H1 (cell line): ENCODE data around the gene SRSF1. TPM values are rescaled to one million over a fixed set of nuclear protein-coding genes. Genes with fewer than 3 reads are reported as not detected.
A peak's percentile ranks its signal among the peaks of the same experiment; 100 is the strongest.

ENCODE experiments used
- CTCF ChIA-PET: fragments of 300-600 bp; sonication (Branson Sonifier 250); formaldehyde crosslinking; loops from one replicate; lab custom pipeline; 2021; ENCODE audit not compliant: partially characterized antibody; lab: Charles Lee
- POLR2A ChIA-PET: fragments of 300-600 bp; sonication (Branson Sonifier 250); formaldehyde crosslinking; loops from one replicate; lab custom pipeline; 2021; ENCODE audit warnings: inconsistent platforms; ENCODE audit not compliant: partially characterized antibody; lab: Charles Lee
- DNase-seq, 2 experiments: peaks; one replicate each; pipeline versions ENCODE4 v3.0.0 to v3.0.0-alpha.2; 2010 to 2022; ENCODE audit warnings: low spot score in 2 of 2, low read depth in 1 of 2, mixed read lengths in 1 of 2
- FAIRE-seq: peaks from 2 replicates; lab custom pipeline; 2011; peaks lifted over from hg19 to GRCh38; lab: Jason Lieb, UNC
- H2AFZ ChIP-seq: 2 replicates; pipeline ENCODE4 v1.8.1; 2012; ENCODE audit warnings: low read length, inconsistent platforms
- H2AK5ac ChIP-seq: 2 replicates; pipeline ENCODE4 v1.6.1; 2013; ENCODE audit warnings: low read depth, low read length
- H2BK120ac ChIP-seq: replicated peaks from 2 replicates; pipeline ENCODE3; 2013; ENCODE audit warnings: low read depth, low read length, inconsistent platforms
- H2BK12ac ChIP-seq: 2 replicates; pipeline ENCODE4 v1.6.1; 2013; ENCODE audit warnings: low read depth, low read length
- H2BK15ac ChIP-seq: 2 replicates; pipeline ENCODE4 v1.6.1; 2013; ENCODE audit warnings: low read length
- H2BK20ac ChIP-seq: 2 replicates; pipeline ENCODE4 v1.6.1; 2013; ENCODE audit warnings: low read length
- H2BK5ac ChIP-seq: 2 replicates; pipeline ENCODE4 v1.6.1; 2013; ENCODE audit warnings: low read depth, low read length
- H3K14ac ChIP-seq: 2 replicates; pipeline ENCODE4 v1.6.1; 2013; ENCODE audit warnings: inconsistent platforms; ENCODE audit not compliant: insufficient read length
- H3K18ac ChIP-seq: 2 replicates; pipeline ENCODE4 v1.6.1; 2013; ENCODE audit warnings: low read length; ENCODE audit errors: extremely low read depth
- H3K23ac ChIP-seq: 2 replicates; pipeline ENCODE4 v1.6.1; 2013; ENCODE audit warnings: inconsistent platforms; ENCODE audit not compliant: insufficient read length
- H3K23me2 ChIP-seq: 2 replicates; pipeline ENCODE4 v1.6.1; 2013; ENCODE audit warnings: low read depth, low read length
- H3K27ac ChIP-seq: 2 replicates; pipeline ENCODE4 v1.6.1; 2011; ENCODE audit warnings: low read depth, low read length, inconsistent platforms
- H3K27me3 ChIP-seq, 4 experiments: replicated peaks in 1 of 4; 1 replicate in 1 of 4; 2 replicates in 3 of 4; pipeline versions ENCODE4 v1.6.1 to v1.8.1; 2011 to 2013; ENCODE audit warnings: low read length in 3 of 4, mild to moderate bottlenecking in 3 of 4, inconsistent platforms in 2 of 4, mixed read lengths in 2 of 4, moderate library complexity in 1 of 4; ENCODE audit not compliant: control insufficient read depth in 3 of 4, insufficient read depth in 3 of 4; ENCODE audit errors: extremely low read depth in 1 of 4
- H3K36me3 ChIP-seq, 4 experiments: 2 replicates each; pipeline versions ENCODE4 v1.6.1 to v1.8.1; 2011 to 2013; ENCODE audit warnings: mild to moderate bottlenecking in 4 of 4, low read length in 3 of 4, moderate library complexity in 2 of 4, control low read depth in 1 of 4, inconsistent platforms in 1 of 4; ENCODE audit not compliant: insufficient read depth in 4 of 4, control insufficient read depth in 2 of 4
- H3K4ac ChIP-seq: replicated peaks from 2 replicates; pipeline ENCODE3; 2013; ENCODE audit warnings: low read length, low read depth, mixed read lengths, inconsistent platforms; ENCODE audit not compliant: insufficient read length
- H3K4me1 ChIP-seq, 4 experiments: replicated peaks in 1 of 4; 1 replicate in 1 of 4; 2 replicates in 3 of 4; pipeline versions ENCODE4 v1.6.1 to v1.8.1; 2011 to 2013; ENCODE audit warnings: low read length in 3 of 4, inconsistent platforms in 2 of 4, mixed read lengths in 1 of 4; ENCODE audit not compliant: insufficient read depth in 4 of 4, control insufficient read depth in 3 of 4
- H3K4me2 ChIP-seq, 2 experiments: 2 replicates each; pipeline versions ENCODE4 v1.6.1 to v1.8.1; 2011 to 2013; ENCODE audit warnings: low read depth in 2 of 2, low read length in 2 of 2, control low read depth in 1 of 2, inconsistent platforms in 1 of 2, mild to moderate bottlenecking in 1 of 2; ENCODE audit not compliant: insufficient read depth in 1 of 2
- H3K4me3 ChIP-seq, 4 experiments: fragments of 200-600, 300-600 bp in 1 of 4; sonication (generic), shearing (Covaris generic), sonication (Bioruptor Twin) in 1 of 4; 2 replicates each; pipeline versions ENCODE4 v1.5.1 to v1.8.1; 2011 to 2016; ENCODE audit warnings: low read length in 4 of 4, low read depth in 3 of 4, control low read depth in 2 of 4, inconsistent platforms in 2 of 4, mild to moderate bottlenecking in 2 of 4, mixed read lengths in 1 of 4, moderate library complexity in 1 of 4; ENCODE audit not compliant: insufficient read depth in 2 of 4; ENCODE audit errors: extremely low read depth in 1 of 4
- H3K56ac ChIP-seq: replicated peaks from 2 replicates; pipeline ENCODE3; 2013; ENCODE audit warnings: low read depth, mild to moderate bottlenecking, mixed read lengths, low read length, inconsistent platforms; ENCODE audit not compliant: insufficient read length
- H3K79me1 ChIP-seq: 2 replicates; pipeline ENCODE4 v1.6.1; 2013; ENCODE audit warnings: low read depth, low read length, control low read depth
- H3K79me2 ChIP-seq, 2 experiments: 2 replicates each; pipeline versions ENCODE4 v1.6.1 to v1.8.1; 2012 to 2013; ENCODE audit warnings: low read length in 2 of 2, mild to moderate bottlenecking in 2 of 2, inconsistent platforms in 1 of 2; ENCODE audit not compliant: insufficient read depth in 2 of 2, control insufficient read depth in 1 of 2
- H3K9ac ChIP-seq, 4 experiments: replicated peaks in 1 of 4; 1 replicate in 1 of 4; 2 replicates in 3 of 4; pipeline versions ENCODE4 v1.6.1 to v1.8.1; 2011 to 2013; ENCODE audit warnings: low read depth in 3 of 4, low read length in 3 of 4, control low read depth in 2 of 4, mild to moderate bottlenecking in 2 of 4, moderate library complexity in 2 of 4, inconsistent platforms in 1 of 4; ENCODE audit errors: extremely low read depth in 1 of 4
- H3K9me3 ChIP-seq, 2 experiments: 2 replicates each; pipeline versions ENCODE4 v1.6.1 to v1.8.1; 2012 to 2013; ENCODE audit warnings: mild to moderate bottlenecking in 2 of 2, moderate library complexity in 2 of 2, control low read depth in 1 of 2, inconsistent platforms in 1 of 2, low read depth in 1 of 2, low read length in 1 of 2, mixed read lengths in 1 of 2; ENCODE audit not compliant: insufficient read depth in 2 of 2
- H4K20me1 ChIP-seq, 2 experiments: replicated peaks in 1 of 2; 2 replicates each; pipeline versions ENCODE3 to v1.8.1; 2011 to 2013; ENCODE audit warnings: inconsistent platforms in 2 of 2, low read length in 2 of 2, mild to moderate bottlenecking in 1 of 2; ENCODE audit not compliant: insufficient read depth in 2 of 2, control insufficient read depth in 1 of 2
- H4K5ac ChIP-seq: 2 replicates; pipeline ENCODE4 v1.6.1; 2013; ENCODE audit warnings: low read length, low read depth, mixed read lengths, inconsistent platforms; ENCODE audit not compliant: insufficient read length
- H4K8ac ChIP-seq: 2 replicates; pipeline ENCODE4 v1.8.0; 2013; ENCODE audit warnings: mild to moderate bottlenecking, moderate library complexity, low read length, inconsistent platforms; ENCODE audit not compliant: insufficient read depth; ENCODE audit errors: extremely low read depth
- H4K91ac ChIP-seq: replicated peaks from 2 replicates; pipeline ENCODE3; 2013; ENCODE audit warnings: low read length, mixed read lengths, inconsistent platforms; ENCODE audit not compliant: insufficient read length
- ATF2 ChIP-seq: IDR thresholded peaks from 2 replicates; pipeline ENCODE4 v1.6.1; 2012; ENCODE audit warnings: low read length, inconsistent platforms
- E2F6 ChIP-seq: IDR thresholded peaks from 2 replicates; pipeline ENCODE4 v1.6.1; 2012; ENCODE audit warnings: inconsistent platforms
- POLR2A ChIP-seq, 2 experiments: IDR thresholded peaks; 1 replicate in 1 of 2; 2 replicates in 1 of 2; pipeline ENCODE4 v1.6.1; 2011; ENCODE audit warnings: low read depth in 2 of 2, low read length in 2 of 2, mild to moderate bottlenecking in 2 of 2; ENCODE audit errors: control extremely low read depth in 1 of 2
- RBBP5 ChIP-seq: IDR thresholded peaks from 2 replicates; pipeline ENCODE4 v1.7.1; 2012; ENCODE audit warnings: low read depth, mild to moderate bottlenecking, inconsistent platforms, low read length, moderate library complexity, borderline replicate concordance
- WGBS, 2 experiments: shearing (Covaris generic) in 1 of 2; methylation state at CpG; one replicate each; pipeline versions ENCODE4 v1.1.6 to v1.1.7; 2013 to 2015; ENCODE audit warnings: low lambda C conversion rate in 2 of 2, mixed read lengths in 2 of 2, inconsistent platforms in 1 of 2, low coverage in 1 of 2, missing lambda C conversion rate in 1 of 2; ENCODE audit not compliant: insufficient replicate concordance in 2 of 2, insufficient coverage in 1 of 2, insufficient read length in 1 of 2; ENCODE audit errors: extremely low coverage in 1 of 2, missing lambda C conversion rate in 1 of 2; 5-methylcytosine and 5-hydroxymethylcytosine counted together
- polyA plus RNA-seq, 7 experiments: library from polyadenylated mRNA; depleted of rRNA in 3 of 7; stranded (reverse) in 5 of 7; unstranded in 2 of 7; fragments of >200 nt in 5 of 7; fragments of 200-250 nt in 2 of 7; gene quantifications; 1 replicate in 5 of 7; 2 replicates in 1 of 7; 4 replicates in 1 of 7; pipeline versions ENCODE4 v1.2.1 to v1.2.3, GENCODE V29; 2011 to 2013; ENCODE audit warnings: missing spikeins in 2 of 7, mixed read lengths in 2 of 7
- total RNA-seq: library from RNA; stranded (reverse); fragmentation: NEBNext Ultra II Directional; extraction: Animal tissue kit (Norgen Biotek cat#: 25700); gene quantifications from 2 replicates; pipeline ENCODE4 v1.2.1, GENCODE V29; 2021

The SRSF1 gene
- total and polyA plus RNA-seq, 2 of the 8 experiments (the other 6 are each of a cell fraction or from before 2014, with no cell fraction given) = 149 to 429 TPM

GRCh38 chr17:58005031-58005727 lies 1.9 kb downstream of the SRSF1 start:
- no peak for FAIRE-seq
- H3K56ac ChIP-seq = no peak overlapping the region
- H2BK20ac ChIP-seq = no peak overlapping the region
- no peaks in the 10 kb centered on the region; the same call in 1 of the 2 replicates for H3K79me1 ChIP-seq
- peaks cover 12% of the 10 kb centered on the region for H3K23me2 ChIP-seq
- CTCF ChIA-PET = no interaction called here
- DNase-seq = no peak
- no peak overlapping the region for H4K5ac ChIP-seq
- H2BK5ac ChIP-seq = no peak overlapping the region
- H3K4me3 ChIP-seq = peak overlapping the region; percentile 87 to 98 (median 94)
- H4K8ac ChIP-seq = no peak overlapping the region; the same call in 1 of the 2 replicates
- peaks cover 13 to 55% (median 34%) of the 10 kb centered on the region in 4 experiments for H3K36me3 ChIP-seq
- H3K9ac ChIP-seq = peak overlapping the region in 3 of 4 experiments; percentile 99 to 100 (median 100); a peak in 5 of 7 replicates
- H2BK120ac ChIP-seq = no peak overlapping the region
- no peak overlapping the region for H3K23ac ChIP-seq
- H3K4ac ChIP-seq = no peak overlapping the region
- peak overlapping the region; percentile 87 to 94 for H3K4me2 ChIP-seq
- H4K20me1 ChIP-seq = peaks cover 9 to 11% of the 10 kb centered on the region in 2 experiments
- H3K18ac ChIP-seq = no peak overlapping the region
- POLR2A ChIA-PET = interaction anchor here (1.2 to 28.0 kb wide), 12 partner anchors 11 to 142 kb away, joined by 3 to 672 read pairs (median 20); partner anchors contain the start of genes CUEDC1, DYNLL2, MRPS23 and VEZF1
- no peak overlapping the region for H3K27ac ChIP-seq
- TF ChIP-seq POLR2A (IDR thresholded peaks at IDR 0.05; ENCODE audit: control extremely low read depth in 1 of 2, low read depth in 2 of 2, low read length in 2 of 2) (peak in 1 of 2 experiments; percentile 50; a peak in 1 of 3 replicates), ATF2 (no peak), E2F6 (no peak), RBBP5 (no peak)
- no peak overlapping the region for H2BK12ac ChIP-seq
- H3K14ac ChIP-seq = no peak overlapping the region
- H3K27me3 ChIP-seq = no peaks in the 10 kb centered on the region
- H3K4me1 ChIP-seq = peaks cover 0 to 11% (median 5%) of the 10 kb centered on the region in 4 experiments; a peak in 4 of 7 replicates
- H3K79me2 ChIP-seq = peaks cover 11 to 53% of the 10 kb centered on the region in 2 experiments
- no peak overlapping the region for H2AFZ ChIP-seq
- H3K9me3 ChIP-seq = no peaks in the 10 kb centered on the region
- no peak overlapping the region for H2BK15ac ChIP-seq
- 84% methylated on average over 12 of the region's 12 CpGs; no CpG with 5 or more reads in 1 of the 2 experiments for WGBS, 2 experiments
- H2AK5ac ChIP-seq = no peak overlapping the region
- no peak overlapping the region for H4K91ac ChIP-seq
